IMR-90 (cell line): ENCODE results near the gene A4GALT. TPM values are rescaled to one million over a fixed set of nuclear protein-coding genes. Genes with fewer than 3 reads are reported as not detected.

Source experiments
- ATAC-seq: fragments of 200-7000 bp; cut with Tn5 transposase; 2 replicates; pipeline ENCODE4 v1.9.1; 2020; ENCODE audit warnings: low read depth, mild to moderate bottlenecking, moderate library complexity
- BruUV-seq: library from RNA; stranded (reverse); fragments of 400-500 nt; replicated peaks from 2 replicates; lab custom pipeline; 2021; lab: Mats Ljungman, UMichigan
- CTCF ChIA-PET: fragments of 300-600 bp; formaldehyde crosslinking; extraction: SDS; loops from one replicate; lab custom pipeline; 2021; ENCODE audit warnings: antibody characterized with exemption; lab: Yijun Ruan, JAX
- POLR2A ChIA-PET: fragments of 300-600 bp; sonication (Branson Sonifier 250); formaldehyde crosslinking; loops from one replicate; lab custom pipeline; 2022; ENCODE audit warnings: antibody characterized with exemption; ENCODE audit not compliant: unreplicated experiment; lab: Charles Lee
- DNase-seq: peaks from one replicate; pipeline ENCODE4 v3.0.0; 2013
- H2AFZ ChIP-seq: replicated peaks from 2 replicates; pipeline ENCODE3; 2013; ENCODE audit warnings: low read length, mild to moderate bottlenecking; ENCODE audit not compliant: poor library complexity
- H2AK5ac ChIP-seq: 2 replicates; pipeline ENCODE4 v1.6.1; 2013; ENCODE audit warnings: low read depth, low read length, inconsistent platforms
- H2AK9ac ChIP-seq: replicated peaks from 2 replicates; pipeline ENCODE3; 2013; ENCODE audit warnings: mild to moderate bottlenecking, low read depth, low read length, moderate library complexity; ENCODE audit not compliant: poor library complexity
- H2BK120ac ChIP-seq: 2 replicates; pipeline ENCODE4 v1.6.1; 2013; ENCODE audit warnings: low read depth, low read length, inconsistent platforms
- H2BK15ac ChIP-seq: 3 replicates; pipeline ENCODE4 v1.6.1; 2013; ENCODE audit warnings: low read depth, low read length, inconsistent platforms
- H2BK20ac ChIP-seq: 2 replicates; pipeline ENCODE4 v1.6.1; 2013; ENCODE audit warnings: low read depth, mild to moderate bottlenecking, inconsistent platforms, low read length, moderate library complexity
- H2BK5ac ChIP-seq: 2 replicates; pipeline ENCODE4 v1.6.1; 2013; ENCODE audit warnings: mild to moderate bottlenecking, low read depth, low read length, inconsistent platforms; ENCODE audit not compliant: poor library complexity, severe bottlenecking
- H3K14ac ChIP-seq: replicated peaks from 2 replicates; pipeline ENCODE4 v1.6.1; 2013; ENCODE audit warnings: low read depth, low read length, inconsistent platforms
- H3K18ac ChIP-seq: 2 replicates; pipeline ENCODE4 v1.6.1; 2013; ENCODE audit warnings: low read depth, low read length, control low read depth
- H3K23ac ChIP-seq: 2 replicates; pipeline ENCODE4 v1.6.1; 2013; ENCODE audit warnings: low read depth, low read length, inconsistent platforms
- H3K27ac ChIP-seq: 2 replicates; pipeline ENCODE4 v1.5.1; 2013; ENCODE audit warnings: mild to moderate bottlenecking, control low read depth, low read length; ENCODE audit not compliant: insufficient read depth
- H3K27me3 ChIP-seq: 2 replicates; pipeline ENCODE4 v1.6.1; 2013; ENCODE audit warnings: low read length; ENCODE audit not compliant: control insufficient read depth, insufficient read depth
- H3K36me3 ChIP-seq: 2 replicates; pipeline ENCODE4 v1.6.1; 2013; ENCODE audit warnings: low read length, mixed read lengths; ENCODE audit not compliant: control insufficient read depth, insufficient read depth
- H3K4ac ChIP-seq: 2 replicates; pipeline ENCODE4 v1.6.1; 2013; ENCODE audit warnings: low read depth, low read length, inconsistent platforms
- H3K4me1 ChIP-seq: 2 replicates; pipeline ENCODE4 v1.6.1; 2013; ENCODE audit warnings: low read length, mixed read lengths; ENCODE audit not compliant: control insufficient read depth, insufficient read depth
- H3K4me2 ChIP-seq: 2 replicates; pipeline ENCODE4 v1.6.1; 2013; ENCODE audit warnings: low read depth, mild to moderate bottlenecking, control low read depth, low read length, moderate library complexity
- H3K4me3 ChIP-seq: 2 replicates; pipeline ENCODE4 v1.5.1; 2013; ENCODE audit warnings: low read depth, mild to moderate bottlenecking, control low read depth, low read length, moderate library complexity; ENCODE audit not compliant: insufficient read depth
- H3K56ac ChIP-seq: 2 replicates; pipeline ENCODE4 v1.6.1; 2013; ENCODE audit warnings: low read length, inconsistent platforms; ENCODE audit not compliant: insufficient read depth; ENCODE audit errors: extremely low read depth
- H3K79me1 ChIP-seq, 2 experiments: 2 replicates each; pipeline ENCODE4 v1.6.1; 2013; ENCODE audit warnings: low read length in 2 of 2, inconsistent platforms in 1 of 2, low read depth in 1 of 2
- H3K9ac ChIP-seq: 2 replicates; pipeline ENCODE4 v1.6.1; 2013; ENCODE audit warnings: low read depth, low read length, control low read depth
- H3K9me1 ChIP-seq: 2 replicates; pipeline ENCODE4 v1.6.1; 2013; ENCODE audit warnings: low read length, inconsistent platforms; ENCODE audit not compliant: insufficient read depth
- H3K9me3 ChIP-seq: 2 replicates; pipeline ENCODE4 v1.6.1; 2013; ENCODE audit warnings: low read length; ENCODE audit not compliant: control insufficient read depth, insufficient read depth
- H4K20me1 ChIP-seq: 2 replicates; pipeline ENCODE4 v1.6.1; 2013; ENCODE audit warnings: low read length, inconsistent platforms; ENCODE audit not compliant: insufficient read depth
- H4K5ac ChIP-seq: 2 replicates; pipeline ENCODE4 v1.6.1; 2013; ENCODE audit warnings: mild to moderate bottlenecking, low read depth, low read length, control low read depth
- H4K8ac ChIP-seq, 2 experiments: 2 replicates each; pipeline ENCODE4 v1.6.1; 2013; ENCODE audit warnings: low read depth in 2 of 2, low read length in 2 of 2, control low read depth in 1 of 2, inconsistent platforms in 1 of 2
- H4K91ac ChIP-seq: 2 replicates; pipeline ENCODE4 v1.6.1; 2013; ENCODE audit warnings: low read depth, low read length, inconsistent platforms; ENCODE audit not compliant: insufficient read depth
- CEBPB ChIP-seq: IDR thresholded peaks from 2 replicates; pipeline ENCODE4 v1.6.1; 2012; ENCODE audit warnings: low read depth, low read length, improper control_type of control experiment
- FOS ChIP-seq: fragments of 150-350 bp; IDR thresholded peaks from 2 replicates; pipeline ENCODE4 v1.6.1; 2016; ENCODE audit warnings: low read depth, low read length
- RAD21 ChIP-seq: IDR thresholded peaks from 2 replicates; pipeline ENCODE4 v1.6.1; 2012; ENCODE audit warnings: low read length, improper control_type of control experiment
- RCOR1 ChIP-seq: IDR thresholded peaks from 2 replicates; pipeline ENCODE4 v1.6.1; 2012; ENCODE audit warnings: mild to moderate bottlenecking, low read length, improper control_type of control experiment; ENCODE audit not compliant: insufficient replicate concordance
- RFX5 ChIP-seq: IDR thresholded peaks from 2 replicates; pipeline ENCODE4 v1.8.0; 2012; ENCODE audit warnings: low read depth, mild to moderate bottlenecking, low read length, moderate library complexity
- SMC3 ChIP-seq: fragments of 150-350 bp; IDR thresholded peaks from 2 replicates; pipeline ENCODE4 v1.6.1; 2016; ENCODE audit warnings: low read depth, mild to moderate bottlenecking, antibody characterized with exemption, low read length, moderate library complexity
- WGBS, 2 experiments: methylation state at CpG; one replicate each; pipeline versions ENCODE4 v1.1.5 to v1.1.7; 2013; ENCODE audit warnings: missing lambda C conversion rate in 2 of 2; ENCODE audit not compliant: insufficient read length in 1 of 2; ENCODE audit errors: extremely low coverage in 2 of 2; 5-methylcytosine and 5-hydroxymethylcytosine counted together
- dilution Hi-C: fragments of 300-500 bp; cut with HindIII; formaldehyde crosslinking; loops from one replicate; pipeline ENCODE4 v1.14.3; 2018; ENCODE audit warnings: low sequenced_read_pairs; ENCODE audit not compliant: unreplicated experiment
- in situ Hi-C: fragments of 300-500 bp; cut with MboI; formaldehyde crosslinking; loops from 3 replicates; pipeline ENCODE4 v1.14.3; 2019; ENCODE audit warnings: low sequenced_read_pairs, inconsistent platforms, mixed read lengths
- intact Hi-C: fragments of 100-400 bp; cut with micrococcal nuclease; formaldehyde crosslinking; loops from 2 replicates; pipeline ENCODE4 v1.10.0; 2022
- polyA plus RNA-seq, 3 experiments: library from polyadenylated mRNA; depleted of rRNA; stranded (reverse); fragments of >200 nt; gene quantifications; 2 replicates each; pipeline ENCODE4 v1.2.3, GENCODE V29; 2012; ENCODE audit warnings: low replicate concordance in 1 of 3
- total RNA-seq: library from RNA; depleted of rRNA; stranded (reverse); fragments of >200 nt; gene quantifications from 2 replicates; pipeline ENCODE4 v1.2.3, GENCODE V29; 2012

The A4GALT gene
- total and polyA plus RNA-seq, 2 of the 4 experiments (the other 2 are of a cell fraction), result 1.6 to 6.1 TPM

DNA sequence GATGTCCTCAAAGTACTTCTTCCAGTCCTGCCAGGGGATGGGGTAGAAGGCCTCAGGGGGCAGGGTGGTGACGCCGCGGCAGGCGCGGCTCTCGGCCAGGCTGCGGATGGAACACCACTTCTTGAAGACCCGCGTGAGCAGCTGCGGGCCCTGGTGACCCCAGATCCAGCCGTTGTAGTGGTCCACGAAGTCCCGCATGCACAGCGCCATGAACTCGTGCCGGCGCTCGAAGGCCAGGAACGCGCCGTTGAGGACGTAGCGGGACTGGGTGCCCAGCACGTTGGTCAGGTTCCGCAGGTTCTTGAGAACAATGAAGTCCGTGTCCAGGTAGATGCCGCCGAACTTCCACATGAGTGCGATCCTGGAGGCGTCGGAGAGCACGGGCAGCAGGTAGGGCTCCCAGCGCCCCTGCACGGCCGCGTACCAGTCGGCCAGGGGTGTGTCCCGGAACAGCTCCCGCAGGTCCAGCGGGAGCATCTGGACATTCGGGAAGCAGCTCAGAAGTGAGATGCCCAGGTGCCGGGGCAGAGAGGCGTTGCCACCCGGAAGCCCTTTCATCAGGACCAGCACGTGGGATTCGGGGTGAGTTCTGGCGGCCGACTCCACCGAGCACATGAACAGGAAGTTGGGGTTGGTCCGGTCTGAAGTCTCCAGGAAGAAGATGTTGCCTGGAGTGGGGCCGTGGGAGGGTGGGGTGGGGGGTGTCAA is 27.5 kb downstream of the A4GALT start:
- in situ Hi-C loops (no loop called here), intact Hi-C loops (no loop called here), dilution Hi-C loops (no loop called here)
- Histone ChIP-seq H3K18ac (no peak overlapping the region), H2AK9ac (no peak overlapping the region), H4K20me1 (peaks cover 4% of the 10 kb centered on the region; the same call in 1 of the 2 replicates), H3K14ac (no peak overlapping the region), H2BK20ac (no peak overlapping the region), H3K23ac (no peak overlapping the region), H3K9me1 (peaks cover 7% of the 10 kb centered on the region), H3K9ac (no peak overlapping the region), H3K79me1 (peaks cover 18 to 34% of the 10 kb centered on the region in 2 experiments), H4K5ac (no peak overlapping the region), H3K4me1 (peaks cover 15% of the 10 kb centered on the region), H3K27ac (no peak overlapping the region), H3K9me3 (no peaks in the 10 kb centered on the region), H3K4me2 (no peak overlapping the region), H2AK5ac (no peak overlapping the region), H2BK120ac (no peak overlapping the region), H3K4ac (no peak overlapping the region), H2BK15ac (no peak overlapping the region), H2AFZ (no peak overlapping the region), H2BK5ac (no peak overlapping the region), H4K8ac (no peak overlapping the region), H3K36me3 (peaks cover 32% of the 10 kb centered on the region), H3K56ac (no peak overlapping the region), H4K91ac (no peak overlapping the region), H3K4me3 (no peak overlapping the region), H3K27me3 (no peaks in the 10 kb centered on the region)
- no TSS peak for BruUV-seq
- ATAC-seq, result no peak
- DNase-seq, result no peak
- POLR2A ChIA-PET, result no interaction called here
- CTCF ChIA-PET, result no interaction called here
- TF ChIP-seq RFX5 (no peak), SMC3 (no peak), RCOR1 (no peak), RAD21 (no peak), FOS (no peak), CEBPB (no peak)
- WGBS, 2 experiments, result 98% methylated on average over 37 of the region's 51 CpGs; no CpG with 5 or more reads in 1 of the 2 experiments
